MV-4-11 (cell line): ENCODE data around the gene POP4.
"Not testable (repeated sequence)": the region's sequence is repeated elsewhere in the genome, so short reads cannot be mapped to it uniquely, and the experiment has no call there.

Experiments
- DNase-seq: peaks from one replicate; lab custom pipeline; 2025; lab: John Stamatoyannopoulos, UW

Gene POP4

DNA sequence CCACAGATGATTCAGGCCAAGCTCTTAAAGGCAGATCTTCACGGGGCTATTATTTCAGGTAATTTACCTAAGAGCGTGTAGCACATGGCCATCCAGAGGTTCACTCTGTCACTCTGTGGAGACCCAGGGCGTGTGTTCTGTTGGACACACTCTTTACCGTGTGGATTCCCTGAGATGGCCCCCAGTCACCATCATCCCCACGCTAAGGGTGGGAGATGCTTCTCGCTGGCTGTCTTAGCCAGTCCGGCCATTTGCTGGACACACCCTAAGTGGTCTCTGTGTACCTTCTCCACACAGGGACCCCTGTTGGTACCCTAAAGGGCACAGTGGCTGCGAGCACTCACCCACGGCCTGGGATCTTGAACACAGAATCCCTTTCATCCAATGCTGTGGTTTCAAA is 6.0 kb downstream of the POP4 start:
- no peak for DNase-seq

DNA sequence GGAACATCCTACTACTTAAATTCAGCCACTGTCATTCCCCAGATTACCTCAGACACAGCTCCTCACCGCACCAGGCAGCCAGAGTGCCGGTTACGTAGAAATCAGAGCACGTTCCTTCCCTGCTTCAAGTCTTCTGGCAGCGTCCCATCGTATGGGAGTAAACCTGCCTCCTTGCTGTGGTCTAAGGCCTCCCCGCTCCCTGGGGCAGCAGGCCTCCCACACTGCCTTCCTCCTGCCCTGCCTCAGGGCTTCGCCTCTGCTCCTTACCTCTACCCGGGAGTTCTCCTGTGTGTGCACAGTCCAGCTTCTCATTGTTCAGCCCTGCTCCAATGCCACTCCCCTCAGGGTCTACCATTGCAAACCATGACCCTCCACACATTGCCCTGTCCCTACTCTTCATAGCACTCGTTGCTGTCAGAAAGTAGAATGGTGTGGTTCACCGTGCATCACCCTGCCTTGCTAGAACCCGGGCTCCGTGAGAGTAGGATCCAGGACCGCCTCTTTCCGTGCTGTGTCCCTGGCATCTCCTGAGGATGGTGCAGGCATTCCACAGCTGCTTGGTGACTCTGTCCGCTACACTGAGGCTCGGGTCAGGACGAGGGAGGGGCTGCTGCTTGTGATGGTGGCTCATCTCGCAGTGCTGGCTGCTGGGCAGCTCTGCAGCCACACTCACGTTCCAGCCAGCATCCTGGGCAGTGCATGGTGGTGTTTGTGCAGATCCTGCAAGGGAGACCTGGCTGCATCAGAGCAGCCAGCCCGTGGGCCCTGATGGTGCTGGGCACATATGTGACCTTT is 6.9 kb downstream of the POP4 start:
- no peak for DNase-seq

DNA sequence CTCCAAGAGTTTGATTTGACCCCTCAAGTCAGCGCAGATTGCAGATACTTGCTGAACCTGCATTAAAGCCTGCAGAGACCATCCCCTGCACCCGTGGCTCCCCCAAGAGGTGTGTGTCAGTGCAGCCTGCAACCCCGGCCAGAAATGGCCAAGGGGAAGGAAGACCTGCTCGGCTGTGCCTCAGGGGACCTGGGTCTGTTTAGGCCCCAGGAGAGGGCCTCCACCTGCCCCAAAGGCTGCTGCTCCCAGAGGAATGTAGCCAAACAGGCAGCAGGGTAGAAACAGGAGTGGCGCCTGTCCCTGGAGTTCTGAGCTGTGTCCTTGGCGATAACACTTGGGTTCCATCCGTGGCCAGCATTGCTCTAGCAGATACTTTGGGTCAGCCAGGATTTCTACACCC is 8.0 kb downstream of the POP4 start:
- DNase-seq = no peak

DNA sequence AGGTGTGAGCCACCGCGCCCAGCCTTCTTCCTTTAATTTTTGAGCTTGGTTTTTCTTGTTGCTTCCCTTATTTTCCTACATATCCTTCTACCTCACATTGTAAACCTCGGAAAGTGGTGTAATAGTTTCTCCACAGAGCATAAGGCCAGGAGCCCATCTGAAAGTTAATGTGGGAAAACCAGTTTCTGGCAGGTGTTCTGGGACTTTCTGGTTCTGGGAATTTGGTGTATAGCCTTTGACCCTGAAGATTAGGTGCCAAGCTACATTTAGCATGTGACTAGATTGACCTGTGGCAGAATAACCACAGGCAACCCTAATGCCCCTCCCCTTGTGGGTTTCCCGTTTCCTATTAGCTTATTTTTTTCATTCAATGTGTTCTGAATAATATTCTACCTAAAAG is 8.7 kb downstream of the POP4 start:
- no peak for DNase-seq

DNA sequence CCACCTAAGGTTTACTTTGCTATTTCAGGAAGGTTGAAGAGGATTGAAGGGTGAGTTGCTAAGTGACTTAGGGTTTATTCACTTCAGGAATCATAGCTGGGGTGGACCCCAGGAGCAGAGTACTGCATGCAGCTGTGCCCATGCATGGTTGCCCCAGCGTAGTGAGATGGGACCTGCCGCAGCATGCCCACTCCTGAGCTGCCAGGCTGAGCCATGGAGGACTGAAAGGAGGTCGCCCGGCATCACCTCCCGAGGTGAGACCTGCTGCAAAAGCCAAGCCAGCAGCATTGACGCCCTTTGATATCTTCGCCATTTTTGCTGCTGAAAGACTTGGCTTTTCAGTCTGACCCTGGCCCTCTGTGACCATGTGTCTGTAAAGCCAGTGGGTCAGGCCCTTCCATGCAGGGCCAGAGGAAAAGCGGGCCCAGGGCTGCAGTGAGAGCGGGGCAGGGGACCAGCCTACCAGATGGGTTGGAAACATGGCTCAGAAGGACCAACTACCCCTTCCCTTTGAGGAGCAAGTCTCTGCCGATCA is 9.9 kb downstream of the POP4 start:
- DNase-seq = no peak

DNA sequence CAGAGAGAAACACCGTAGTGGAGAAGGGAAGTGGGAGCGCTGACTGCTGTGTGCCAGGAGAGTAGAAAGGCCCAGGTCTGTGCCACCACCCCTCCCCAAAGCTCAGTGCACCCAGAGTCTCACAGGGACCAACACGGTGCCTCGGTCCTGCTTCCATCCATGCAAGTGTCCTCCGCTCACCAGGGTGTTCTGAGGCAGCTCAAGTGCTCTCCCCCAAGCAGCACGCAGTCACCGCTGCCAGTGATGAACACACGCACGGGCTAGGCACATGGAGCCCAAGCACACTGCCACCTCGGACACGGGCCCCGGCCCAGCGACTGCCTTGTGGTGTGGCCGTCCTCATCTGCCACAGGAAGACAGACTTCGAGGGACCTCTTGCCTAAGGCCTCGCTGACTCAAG is 10.5 kb downstream of the POP4 start:
- no peak for DNase-seq

GRCh38 chr19:29617366-29618266 is 11.5 kb downstream of the POP4 start:
- no peak for DNase-seq

GRCh38 chr19:29618434-29618833 is 12.4 kb downstream of the POP4 start:
- DNase-seq = no peak

GRCh38 chr19:29618871-29619270 is 12.8 kb downstream of the POP4 start:
- DNase-seq = no peak

DNA sequence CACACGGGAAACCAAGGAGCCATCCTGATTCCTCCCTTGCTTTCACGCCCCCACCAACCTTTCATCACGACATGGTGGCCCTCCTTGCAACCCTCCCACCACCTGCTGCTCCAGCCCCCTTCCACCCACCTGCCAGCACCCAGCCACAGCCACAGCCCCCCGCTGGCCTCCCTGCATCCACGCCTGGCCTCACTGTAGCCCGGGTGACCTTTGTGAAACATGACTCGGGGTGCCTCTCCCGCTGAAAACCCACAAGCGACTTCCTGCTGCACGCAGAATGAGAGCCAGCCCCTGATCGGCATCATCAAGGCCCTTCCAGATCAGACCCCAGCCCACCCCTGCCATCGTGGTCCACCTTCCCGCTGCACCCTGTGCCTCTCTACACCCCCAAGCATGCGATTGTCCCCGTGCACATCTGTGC is 14.9 kb downstream of the POP4 start:
- peak; percentile 3 for DNase-seq

GRCh38 chr19:29622166-29623070 is 16.3 kb downstream of the POP4 start:
- peak; percentile 54 for DNase-seq

- peak; percentile 15 for DNase-seq
Observed at GRCh38 chr19:29623726-29624488, 17.8 kb downstream of the POP4 start.

GRCh38 chr19:29624489-29625185 is 18.6 kb downstream of the POP4 start:
- DNase-seq = no peak

DNA sequence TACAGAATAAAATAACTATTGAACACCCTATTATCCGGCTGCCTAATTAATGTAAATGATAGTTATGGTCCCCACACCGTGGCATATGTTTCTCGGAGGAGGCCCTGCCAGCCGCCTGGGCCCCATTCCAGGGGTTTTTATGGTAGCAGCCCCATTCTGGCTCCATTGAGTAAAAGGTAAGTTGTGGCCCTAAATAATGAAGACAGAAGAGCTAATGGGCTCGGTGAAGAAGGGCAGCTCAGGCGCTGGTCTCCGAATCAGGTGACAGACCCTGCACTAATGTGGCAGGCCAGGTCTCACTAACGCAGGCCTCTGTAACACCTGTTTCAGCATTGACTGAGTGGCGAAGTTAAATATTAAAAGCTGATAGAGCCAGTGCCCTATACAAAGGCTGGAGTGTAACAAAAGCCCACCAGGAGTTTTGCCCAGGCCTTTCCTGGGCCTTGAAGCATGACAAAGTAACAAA is 19.1 kb downstream of the POP4 start:
- no peak for DNase-seq

- DNase-seq = no peak
Observed at GRCh38 chr19:29626386-29626785, 20.3 kb downstream of the POP4 start.

GRCh38 chr19:29626832-29627231 is 20.7 kb downstream of the POP4 start:
- DNase-seq = not testable (repeated sequence)

DNA sequence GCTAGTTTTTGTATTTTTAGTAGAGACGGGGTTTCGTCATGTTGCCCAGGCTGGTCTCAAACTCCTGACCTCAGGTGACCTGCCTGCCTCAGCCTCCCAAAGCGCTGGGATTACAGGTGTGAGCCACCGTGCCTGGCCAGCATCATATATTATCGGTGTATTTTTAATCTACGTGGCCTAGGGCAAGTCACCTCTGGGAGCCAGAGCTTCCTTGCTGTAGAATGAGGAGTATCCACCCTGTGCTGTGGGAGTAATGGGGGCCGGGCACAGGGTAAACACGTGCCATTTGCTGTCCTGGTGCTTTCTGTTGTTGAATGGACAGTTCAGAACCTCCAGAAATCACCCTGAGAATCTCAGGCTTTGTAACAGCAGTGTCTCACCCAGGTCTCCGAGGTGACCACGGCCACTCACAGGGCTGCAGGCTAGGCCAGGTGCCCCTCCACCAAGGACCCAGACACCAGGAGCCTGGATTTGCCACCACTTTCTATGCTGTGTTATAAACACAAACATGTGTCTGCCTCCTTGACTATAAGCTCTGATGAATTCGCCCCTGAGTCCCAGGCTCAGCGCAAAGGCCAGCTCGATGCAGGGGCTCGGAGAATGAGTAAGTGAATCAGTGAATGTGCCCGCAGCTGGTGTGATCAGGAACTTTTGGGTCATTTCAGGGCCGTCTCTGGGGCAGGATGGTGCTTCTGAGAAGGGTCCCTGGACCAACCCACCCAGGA is 22.7 kb downstream of the POP4 start:
- no peak for DNase-seq

GRCh38 chr19:29629836-29630534 is 23.9 kb downstream of the POP4 start:
- no peak for DNase-seq

GRCh38 chr19:29630655-29631054 is 24.6 kb downstream of the POP4 start:
- peak; percentile 31 for DNase-seq
